Measurements from ENCODE around the gene DEFB131B.
"Not testable (repeated sequence)": the region's sequence is repeated elsewhere in the genome, so short reads cannot be mapped to it uniquely, and the experiment has no call there.

The DEFB131B gene, protein sequence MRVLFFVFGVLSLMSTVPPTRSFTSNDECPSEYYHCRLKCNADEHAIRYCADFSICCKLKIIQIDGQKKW

DNA sequence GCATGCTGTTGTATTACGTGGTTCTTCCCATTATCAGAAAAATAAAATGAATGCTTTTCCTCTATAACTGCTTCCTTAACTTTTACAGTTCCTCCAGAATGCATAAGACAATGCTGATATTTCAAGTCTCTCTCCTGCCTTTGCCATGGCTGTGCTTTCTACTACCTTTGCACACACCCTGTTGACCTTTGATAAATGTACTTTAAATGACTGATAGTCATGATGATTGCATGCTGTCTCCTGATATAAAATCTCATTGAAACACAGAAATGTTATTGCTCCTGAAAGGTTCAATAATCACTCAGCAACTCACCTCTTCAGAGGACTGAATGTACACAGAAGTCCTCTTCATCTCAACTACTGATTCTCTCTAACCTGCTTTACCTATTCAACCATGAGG, at the start of gene DEFB131B:
Gene DEFB131B, plus strand, starts transcription at position 395 of the 400 bp plus-strand sequence. Its CDS starts 0 bp downstream, at position 395.
- not testable (repeated sequence) for DNase-seq

DNA sequence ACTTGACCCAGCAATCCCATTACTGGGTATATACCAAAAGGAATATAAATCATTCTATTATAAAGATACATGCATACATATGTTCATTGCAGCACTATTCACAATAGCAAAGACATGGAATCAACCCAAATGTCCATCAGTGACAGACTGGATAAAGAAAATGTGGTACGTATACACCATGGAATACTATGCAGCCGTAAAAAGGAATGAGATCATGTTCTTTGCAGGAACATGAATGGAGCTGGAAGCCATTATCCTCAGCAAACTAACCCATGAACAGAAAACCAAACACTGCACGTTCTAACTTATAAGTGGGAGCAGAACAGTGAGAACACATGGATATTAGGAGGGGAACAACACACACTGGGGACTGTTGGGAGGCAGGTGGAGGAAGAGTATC, 49.0 kb upstream of the DEFB131B start:
- not testable (repeated sequence) for DNase-seq

GRCh38 chr11:71829686-71830085, 48.6 kb upstream of the DEFB131B start:
- DNase-seq, result not testable (repeated sequence)

DNA sequence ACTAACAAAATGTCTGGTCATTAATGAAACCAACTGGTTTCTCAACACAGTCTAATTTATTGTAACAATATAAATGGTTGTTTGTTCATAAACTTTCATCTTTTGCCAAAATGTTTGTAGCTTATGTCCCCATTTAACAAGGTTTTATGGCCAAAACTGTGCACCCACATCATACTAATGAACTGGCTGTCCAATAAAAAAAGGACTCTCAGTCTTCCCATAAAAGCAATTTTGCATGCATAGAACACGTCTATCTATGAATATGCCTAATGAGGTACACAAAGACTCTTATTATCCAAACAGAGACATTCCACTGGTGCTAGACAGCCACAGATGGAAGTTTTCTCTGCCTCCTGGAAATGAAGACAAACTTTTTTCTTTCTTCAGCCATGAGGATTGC, 45.4 kb upstream of the DEFB131B start, which contains the start of gene DEFB108B:
Gene DEFB108B, plus strand, starts transcription at position 390 of the 400 bp plus-strand sequence. Its CDS starts 0 bp downstream, at position 390.
- DNase-seq, result not testable (repeated sequence)

- DNase-seq, result not testable (repeated sequence)
These were observed 35.5 kb upstream of the DEFB131B start for GRCh38 chr11:71842720-71843119.

GRCh38 chr11:71843355-71843754, 34.9 kb upstream of the DEFB131B start:
- DNase-seq, result not testable (repeated sequence)

GRCh38 chr11:71843858-71844257, 34.4 kb upstream of the DEFB131B start:
- DNase-seq, result no peak

DNA sequence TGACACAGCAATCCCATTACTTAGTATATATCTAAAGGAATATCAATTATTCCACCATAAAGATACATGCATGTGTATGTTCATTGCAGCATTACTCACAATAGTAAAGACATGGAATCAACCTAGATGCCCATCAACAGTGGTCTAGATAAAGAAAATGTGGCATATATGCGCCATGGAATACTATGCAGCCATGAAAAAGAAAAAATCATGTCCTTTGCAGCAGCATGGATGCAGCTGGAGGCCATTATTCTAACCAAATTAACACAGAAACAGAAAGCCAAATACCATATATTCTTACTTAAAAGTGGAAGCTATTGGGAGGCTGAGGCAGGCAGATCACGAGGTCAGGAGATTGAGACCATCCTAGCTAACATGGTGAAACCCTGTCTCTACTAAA, 24.4 kb upstream of the DEFB131B start:
- not testable (repeated sequence) for DNase-seq

DNA sequence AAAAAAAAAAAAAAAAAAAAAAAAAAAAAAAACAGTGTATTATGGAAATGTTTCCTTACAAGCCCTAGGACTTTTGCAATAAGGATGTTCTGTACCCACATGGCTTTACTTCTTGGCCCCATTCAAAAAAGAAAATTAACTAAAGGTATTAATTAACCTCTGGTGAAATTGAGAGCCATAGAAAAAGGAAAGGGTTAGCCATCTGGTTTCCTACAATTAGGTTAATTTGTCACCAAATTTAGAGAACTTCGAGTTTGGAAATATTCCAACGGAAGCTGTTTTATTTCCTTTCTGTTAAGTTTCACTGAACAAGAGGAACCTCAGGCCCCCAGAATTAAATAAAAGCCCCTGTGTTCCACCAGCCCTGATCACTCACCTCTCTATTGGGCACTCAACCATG, 22.4 kb upstream of the DEFB131B start:
- peak in 1 of 2 donors; percentile 22 for DNase-seq

DNA sequence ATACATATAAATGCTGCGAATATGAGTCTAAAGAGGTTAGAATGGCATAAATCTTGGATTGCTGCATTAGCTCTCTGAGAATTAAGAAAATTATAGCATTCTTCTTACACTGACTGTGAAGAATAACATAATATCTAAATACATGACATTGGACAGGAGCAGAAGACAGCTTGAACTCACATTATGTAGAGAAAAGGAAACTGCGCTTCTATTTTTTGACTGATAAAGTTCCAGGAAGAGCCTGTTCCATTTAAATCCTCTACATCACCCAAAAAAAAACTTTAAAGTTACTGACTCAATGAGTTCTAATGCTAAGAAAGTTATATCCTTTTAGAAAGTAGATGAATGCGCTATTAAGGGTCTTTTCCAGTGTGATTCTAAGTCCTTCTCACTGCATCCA, 17.4 kb upstream of the DEFB131B start:
- DNase-seq, result not testable (repeated sequence)

- DNase-seq, result peak; percentile 46 to 47
These were observed 14.2 kb upstream of the DEFB131B start for GRCh38 chr11:71863978-71864627.

DNA sequence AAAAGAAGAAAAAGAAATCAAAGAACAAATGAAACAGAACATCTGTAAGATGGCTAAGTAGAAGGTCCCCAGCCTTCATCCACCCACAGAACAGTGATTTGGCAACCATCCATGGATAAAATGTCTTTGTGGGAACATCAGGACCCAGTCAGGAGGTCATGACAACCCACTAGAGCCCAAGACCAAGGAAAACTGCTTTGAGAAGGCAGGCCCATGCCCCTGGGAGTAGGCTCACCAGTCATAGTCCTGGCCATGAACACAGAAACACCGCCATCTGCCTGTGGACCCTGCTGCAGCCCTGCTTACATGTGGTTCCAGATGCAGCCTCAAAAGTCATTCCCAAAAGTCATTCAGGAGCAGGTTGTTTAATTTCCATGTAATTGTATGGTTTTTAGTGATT, 11.0 kb upstream of the DEFB131B start:
- DNase-seq, result not testable (repeated sequence)

DNA sequence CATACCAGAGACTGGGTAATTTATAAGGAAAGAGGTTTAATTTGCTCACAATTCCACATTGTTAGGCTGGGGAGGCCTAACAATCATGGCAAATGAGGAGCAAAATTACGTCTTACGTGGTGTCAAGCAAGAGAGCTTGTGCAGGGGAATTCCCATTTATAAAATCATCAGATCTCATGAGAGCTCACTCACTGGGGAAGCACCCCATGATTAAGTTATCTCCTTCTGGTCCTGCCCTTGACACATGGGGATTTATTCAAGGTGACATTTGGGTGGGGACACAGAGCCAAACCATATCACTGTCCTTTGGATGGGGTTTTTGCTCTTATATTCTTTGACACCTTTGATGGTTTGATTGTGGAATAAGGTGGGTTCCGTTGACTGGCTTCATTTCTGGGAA, 8.3 kb upstream of the DEFB131B start:
- DNase-seq, result peak in 1 of 2 donors; percentile 26

DNA sequence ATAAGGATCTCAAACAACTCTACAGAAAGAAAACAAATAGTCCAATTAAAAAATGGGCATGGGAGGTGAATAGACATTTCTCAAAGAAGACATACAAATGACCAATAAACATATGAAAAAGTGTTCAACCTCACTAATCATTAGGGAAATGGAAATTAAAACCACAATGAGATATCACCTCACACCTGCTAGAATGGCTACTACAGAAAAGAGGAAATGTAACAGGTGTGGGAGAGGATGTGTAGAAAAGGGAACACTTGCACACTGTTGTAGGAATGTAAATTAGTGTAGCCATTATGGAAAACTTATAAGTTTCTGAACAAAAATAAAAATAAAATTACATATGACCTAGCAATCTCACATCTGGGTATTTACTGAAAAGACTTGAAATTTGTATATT, 7.6 kb upstream of the DEFB131B start:
- not testable (repeated sequence) for DNase-seq

DNA sequence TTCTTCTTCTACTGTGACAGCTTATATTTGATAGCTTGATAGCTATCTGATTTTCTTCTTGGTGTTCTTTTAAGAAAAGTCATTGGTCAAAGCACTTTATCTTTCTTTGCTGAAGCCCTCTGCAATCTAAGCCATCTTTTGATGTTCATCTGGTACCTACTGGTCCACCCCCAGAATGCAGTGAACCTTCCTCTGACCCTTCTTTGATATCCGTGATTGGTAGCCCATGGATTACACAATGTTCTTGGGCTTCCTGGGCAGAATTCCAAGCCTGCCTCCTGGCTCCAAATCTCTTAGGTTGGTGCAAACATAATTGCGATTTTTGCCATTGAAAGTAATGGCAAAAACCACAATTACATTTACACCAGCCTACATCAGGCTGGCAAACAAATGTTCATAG, 2.0 kb upstream of the DEFB131B start:
- DNase-seq, result not testable (repeated sequence)

- not testable (repeated sequence) for DNase-seq
These were observed 7.6 kb downstream of the DEFB131B start for GRCh38 chr11:71885806-71886205.

- not testable (repeated sequence) for DNase-seq
These were observed 10.2 kb downstream of the DEFB131B start for GRCh38 chr11:71888335-71889010.

GRCh38 chr11:71889181-71889872, 11.1 kb downstream of the DEFB131B start:
- DNase-seq, result not testable (repeated sequence)

DNA sequence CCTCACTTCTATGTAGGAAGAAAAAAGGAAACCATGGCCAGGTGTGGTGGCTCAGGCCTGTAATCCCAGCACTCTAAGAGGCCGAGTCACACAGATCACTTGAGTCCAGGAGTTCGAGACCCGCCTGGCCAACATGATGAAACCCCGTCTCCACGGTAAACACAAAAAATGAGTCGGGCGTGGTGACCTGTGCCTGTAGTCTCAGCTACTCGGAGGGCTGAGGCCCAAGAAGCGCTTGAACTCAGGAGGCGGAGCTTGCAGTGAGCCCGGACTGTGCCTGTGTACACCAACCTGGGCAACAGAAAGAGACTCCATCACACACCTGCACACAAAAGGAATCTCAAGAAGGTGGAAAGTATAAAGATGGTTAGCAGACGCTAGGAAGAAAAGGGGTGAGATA, 17.7 kb downstream of the DEFB131B start:
- no peak for DNase-seq

GRCh38 chr11:71901137-71901536, 22.9 kb downstream of the DEFB131B start:
- not testable (repeated sequence) for DNase-seq

DNA sequence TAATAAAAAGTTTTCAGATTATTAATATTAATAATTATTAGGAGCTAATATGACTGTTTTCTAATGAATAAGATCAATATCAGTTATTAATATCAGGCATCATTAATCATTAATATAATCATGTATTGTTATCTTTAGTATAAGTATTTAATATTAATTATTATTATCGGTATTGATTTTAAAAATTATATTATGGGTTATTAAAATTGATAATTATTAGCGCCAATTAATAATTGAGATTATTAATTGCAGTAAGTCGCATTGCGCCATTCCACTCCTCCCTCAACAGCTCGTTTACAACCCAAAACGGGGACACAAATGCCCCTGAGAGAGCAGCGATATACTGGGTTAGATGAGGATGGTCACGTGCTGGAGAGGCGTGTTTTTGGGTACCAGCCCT, 30.0 kb downstream of the DEFB131B start:
- no peak for DNase-seq

DNA sequence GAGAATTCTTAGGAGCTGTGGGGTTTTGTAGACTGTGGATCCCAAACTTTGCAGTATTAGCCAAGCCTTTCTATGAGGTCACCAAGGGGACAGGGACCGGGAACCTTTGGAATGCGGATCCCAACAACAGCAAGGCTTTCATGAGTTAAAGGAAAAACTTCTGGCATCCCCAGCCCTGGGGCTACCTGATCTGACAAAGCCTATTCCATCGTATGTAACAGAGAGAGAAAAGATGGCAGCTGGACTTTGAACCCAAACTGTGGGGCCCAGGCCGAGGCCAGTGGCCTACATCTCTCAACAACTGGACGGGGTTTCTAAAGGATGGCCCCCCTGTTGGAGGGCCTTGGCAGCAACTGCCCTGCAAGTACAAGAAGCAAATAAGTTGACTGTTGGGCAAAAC, 32.5 kb downstream of the DEFB131B start:
- not testable (repeated sequence) for DNase-seq

DNA sequence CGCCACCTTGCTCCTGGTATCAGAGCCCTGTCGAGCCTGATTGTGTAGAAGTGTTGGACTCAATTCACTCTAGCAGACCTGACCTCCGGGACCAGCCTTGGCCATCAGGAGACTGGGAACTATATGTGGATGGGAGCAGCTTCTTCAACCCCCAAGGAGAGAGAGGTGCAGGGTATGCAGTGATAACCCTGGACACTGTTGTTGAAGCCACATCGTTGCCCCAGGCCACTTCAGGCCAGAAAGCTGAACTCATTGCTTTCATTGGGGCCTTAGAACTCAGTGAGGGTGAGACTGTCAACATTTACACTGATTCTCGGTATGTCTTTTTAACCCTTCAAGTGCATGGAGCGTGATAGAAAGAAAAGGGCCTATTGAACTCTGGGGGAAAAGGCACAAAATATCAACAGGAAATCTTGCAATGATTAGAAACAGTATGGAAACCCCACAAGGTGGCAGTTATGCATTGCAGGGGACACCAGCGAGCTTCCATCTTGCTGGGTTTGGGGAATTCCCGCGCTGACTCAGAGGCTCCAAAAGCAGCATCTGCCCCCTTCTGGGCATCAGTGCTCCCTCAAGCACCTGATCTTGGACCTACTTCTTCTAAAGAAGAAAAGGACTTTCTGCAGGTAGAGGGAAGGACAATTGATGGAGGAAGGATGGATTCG, 33.2 kb downstream of the DEFB131B start:
- peak in 1 of 2 donors; percentile 14 for DNase-seq
